Upper lobe of left lung (tissue), 4 donors: ENCODE results near the gene NKAPL.

Experiments used
- CTCF ChIP-seq, 6 experiments: fragments of 450-650 bp in 4 of 6; fragments of 200-600 bp in 2 of 6; sonication (generic) in 2 of 6; IDR thresholded peaks; one replicate each; pipeline ENCODE4 v1.5.1; 2016 to 2019; ENCODE audit warnings: antibody characterized with exemption in 6 of 6
- POLR2AphosphoS5 ChIP-seq, 2 donors: sonication (generic); formaldehyde crosslinking; IDR thresholded peaks; one replicate each; pipeline ENCODE4 v1.5.1; 2017; ENCODE audit warnings: antibody characterized with exemption in 2 of 2

- TF ChIP-seq POLR2AphosphoS5 (IDR thresholded peaks at IDR 0.05) = no peak
- TF ChIP-seq CTCF (IDR thresholded peaks at IDR 0.05) = no peak
Observed at GRCh38 chr6:28254121-28254519, 5.0 kb upstream of the NKAPL start.
